IMR-90 (cell line): ENCODE measurements around the gene EFNA5. TPM values are rescaled to one million over a fixed set of nuclear protein-coding genes. Genes with fewer than 3 reads are reported as not detected.

Experiments
- ATAC-seq: fragments of 200-7000 bp; cut with Tn5 transposase; 2 replicates; pipeline ENCODE4 v1.9.1; 2020; ENCODE audit warnings: low read depth, mild to moderate bottlenecking, moderate library complexity
- BruUV-seq: library from RNA; stranded (reverse); fragments of 400-500 nt; replicated peaks from 2 replicates; lab custom pipeline; 2021; lab: Mats Ljungman, UMichigan
- CTCF ChIA-PET: fragments of 300-600 bp; formaldehyde crosslinking; extraction: SDS; loops from one replicate; lab custom pipeline; 2021; ENCODE audit warnings: antibody characterized with exemption; lab: Yijun Ruan, JAX
- POLR2A ChIA-PET: fragments of 300-600 bp; sonication (Branson Sonifier 250); formaldehyde crosslinking; loops from one replicate; lab custom pipeline; 2022; ENCODE audit warnings: antibody characterized with exemption; ENCODE audit not compliant: unreplicated experiment; lab: Charles Lee
- DNase-seq: peaks from one replicate; pipeline ENCODE4 v3.0.0; 2013
- H2AFZ ChIP-seq: replicated peaks from 2 replicates; pipeline ENCODE3; 2013; ENCODE audit warnings: low read length, mild to moderate bottlenecking; ENCODE audit not compliant: poor library complexity
- H2AK5ac ChIP-seq: 2 replicates; pipeline ENCODE4 v1.6.1; 2013; ENCODE audit warnings: low read depth, low read length, inconsistent platforms
- H2AK9ac ChIP-seq: replicated peaks from 2 replicates; pipeline ENCODE3; 2013; ENCODE audit warnings: mild to moderate bottlenecking, low read depth, low read length, moderate library complexity; ENCODE audit not compliant: poor library complexity
- H2BK120ac ChIP-seq: 2 replicates; pipeline ENCODE4 v1.6.1; 2013; ENCODE audit warnings: low read depth, low read length, inconsistent platforms
- H2BK15ac ChIP-seq: 3 replicates; pipeline ENCODE4 v1.6.1; 2013; ENCODE audit warnings: low read depth, low read length, inconsistent platforms
- H2BK20ac ChIP-seq: 2 replicates; pipeline ENCODE4 v1.6.1; 2013; ENCODE audit warnings: low read depth, mild to moderate bottlenecking, inconsistent platforms, low read length, moderate library complexity
- H2BK5ac ChIP-seq: 2 replicates; pipeline ENCODE4 v1.6.1; 2013; ENCODE audit warnings: mild to moderate bottlenecking, low read depth, low read length, inconsistent platforms; ENCODE audit not compliant: poor library complexity, severe bottlenecking
- H3K14ac ChIP-seq: replicated peaks from 2 replicates; pipeline ENCODE4 v1.6.1; 2013; ENCODE audit warnings: low read depth, low read length, inconsistent platforms
- H3K18ac ChIP-seq: 2 replicates; pipeline ENCODE4 v1.6.1; 2013; ENCODE audit warnings: low read depth, low read length, control low read depth
- H3K23ac ChIP-seq: 2 replicates; pipeline ENCODE4 v1.6.1; 2013; ENCODE audit warnings: low read depth, low read length, inconsistent platforms
- H3K27ac ChIP-seq: 2 replicates; pipeline ENCODE4 v1.5.1; 2013; ENCODE audit warnings: mild to moderate bottlenecking, control low read depth, low read length; ENCODE audit not compliant: insufficient read depth
- H3K27me3 ChIP-seq: 2 replicates; pipeline ENCODE4 v1.6.1; 2013; ENCODE audit warnings: low read length; ENCODE audit not compliant: control insufficient read depth, insufficient read depth
- H3K36me3 ChIP-seq: 2 replicates; pipeline ENCODE4 v1.6.1; 2013; ENCODE audit warnings: low read length, mixed read lengths; ENCODE audit not compliant: control insufficient read depth, insufficient read depth
- H3K4ac ChIP-seq: 2 replicates; pipeline ENCODE4 v1.6.1; 2013; ENCODE audit warnings: low read depth, low read length, inconsistent platforms
- H3K4me1 ChIP-seq: 2 replicates; pipeline ENCODE4 v1.6.1; 2013; ENCODE audit warnings: low read length, mixed read lengths; ENCODE audit not compliant: control insufficient read depth, insufficient read depth
- H3K4me2 ChIP-seq: 2 replicates; pipeline ENCODE4 v1.6.1; 2013; ENCODE audit warnings: low read depth, mild to moderate bottlenecking, control low read depth, low read length, moderate library complexity
- H3K4me3 ChIP-seq: 2 replicates; pipeline ENCODE4 v1.5.1; 2013; ENCODE audit warnings: low read depth, mild to moderate bottlenecking, control low read depth, low read length, moderate library complexity; ENCODE audit not compliant: insufficient read depth
- H3K56ac ChIP-seq: 2 replicates; pipeline ENCODE4 v1.6.1; 2013; ENCODE audit warnings: low read length, inconsistent platforms; ENCODE audit not compliant: insufficient read depth; ENCODE audit errors: extremely low read depth
- H3K79me1 ChIP-seq, 2 experiments: 2 replicates each; pipeline ENCODE4 v1.6.1; 2013; ENCODE audit warnings: low read length in 2 of 2, inconsistent platforms in 1 of 2, low read depth in 1 of 2
- H3K9ac ChIP-seq: 2 replicates; pipeline ENCODE4 v1.6.1; 2013; ENCODE audit warnings: low read depth, low read length, control low read depth
- H3K9me1 ChIP-seq: 2 replicates; pipeline ENCODE4 v1.6.1; 2013; ENCODE audit warnings: low read length, inconsistent platforms; ENCODE audit not compliant: insufficient read depth
- H3K9me3 ChIP-seq: 2 replicates; pipeline ENCODE4 v1.6.1; 2013; ENCODE audit warnings: low read length; ENCODE audit not compliant: control insufficient read depth, insufficient read depth
- H4K20me1 ChIP-seq: 2 replicates; pipeline ENCODE4 v1.6.1; 2013; ENCODE audit warnings: low read length, inconsistent platforms; ENCODE audit not compliant: insufficient read depth
- H4K5ac ChIP-seq: 2 replicates; pipeline ENCODE4 v1.6.1; 2013; ENCODE audit warnings: mild to moderate bottlenecking, low read depth, low read length, control low read depth
- H4K8ac ChIP-seq, 2 experiments: 2 replicates each; pipeline ENCODE4 v1.6.1; 2013; ENCODE audit warnings: low read depth in 2 of 2, low read length in 2 of 2, control low read depth in 1 of 2, inconsistent platforms in 1 of 2
- H4K91ac ChIP-seq: 2 replicates; pipeline ENCODE4 v1.6.1; 2013; ENCODE audit warnings: low read depth, low read length, inconsistent platforms; ENCODE audit not compliant: insufficient read depth
- SMC3 ChIP-seq: fragments of 150-350 bp; IDR thresholded peaks from 2 replicates; pipeline ENCODE4 v1.6.1; 2016; ENCODE audit warnings: low read depth, mild to moderate bottlenecking, antibody characterized with exemption, low read length, moderate library complexity
- WGBS, 2 experiments: methylation state at CpG; one replicate each; pipeline versions ENCODE4 v1.1.5 to v1.1.7; 2013; ENCODE audit warnings: missing lambda C conversion rate in 2 of 2; ENCODE audit not compliant: insufficient read length in 1 of 2; ENCODE audit errors: extremely low coverage in 2 of 2; 5-methylcytosine and 5-hydroxymethylcytosine counted together
- dilution Hi-C: fragments of 300-500 bp; cut with HindIII; formaldehyde crosslinking; loops from one replicate; pipeline ENCODE4 v1.14.3; 2018; ENCODE audit warnings: low sequenced_read_pairs; ENCODE audit not compliant: unreplicated experiment
- in situ Hi-C: fragments of 300-500 bp; cut with MboI; formaldehyde crosslinking; loops from 3 replicates; pipeline ENCODE4 v1.14.3; 2019; ENCODE audit warnings: low sequenced_read_pairs, inconsistent platforms, mixed read lengths
- intact Hi-C: fragments of 100-400 bp; cut with micrococcal nuclease; formaldehyde crosslinking; loops from 2 replicates; pipeline ENCODE4 v1.10.0; 2022
- polyA plus RNA-seq, 3 experiments: library from polyadenylated mRNA; depleted of rRNA; stranded (reverse); fragments of >200 nt; gene quantifications; 2 replicates each; pipeline ENCODE4 v1.2.3, GENCODE V29; 2012; ENCODE audit warnings: low replicate concordance in 1 of 3
- total RNA-seq: library from RNA; depleted of rRNA; stranded (reverse); fragments of >200 nt; gene quantifications from 2 replicates; pipeline ENCODE4 v1.2.3, GENCODE V29; 2012

Gene EFNA5
- total and polyA plus RNA-seq, 2 of the 4 experiments (the other 2 are of a cell fraction), result 1.5 to 1.6 TPM

DNA sequence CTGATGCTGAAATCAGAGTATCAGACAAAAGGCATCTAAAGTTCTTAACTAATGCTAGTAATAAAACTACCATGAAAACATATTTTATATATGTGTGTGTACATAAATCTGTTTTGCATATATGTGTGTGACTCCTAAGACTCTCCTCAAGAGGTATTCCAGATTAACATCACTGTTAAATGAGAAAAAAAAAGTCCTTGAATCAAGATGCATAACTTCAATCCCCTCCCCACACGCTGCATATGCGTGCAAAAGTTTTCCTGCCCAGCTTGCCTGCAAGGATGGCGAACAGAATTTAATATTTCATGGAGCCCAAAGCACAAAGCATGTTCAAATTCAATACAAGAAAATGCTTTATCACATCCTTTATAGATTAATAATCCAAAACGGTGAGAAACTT lies 34.7 kb downstream of the EFNA5 start:
- no peak overlapping the region for H3K4ac ChIP-seq
- no peaks in the 10 kb centered on the region for H3K36me3 ChIP-seq
- H4K8ac ChIP-seq, result no peak overlapping the region
- dilution Hi-C loops, result no loop called here
- H3K14ac ChIP-seq, result no peak overlapping the region
- no peak overlapping the region for H4K5ac ChIP-seq
- H3K4me3 ChIP-seq, result no peak overlapping the region
- POLR2A ChIA-PET, result interaction anchor here (0.7 kb wide), 1 partner anchor 11 kb away, joined by 3 read pairs; no protein-coding TSS in a partner anchor
- H3K23ac ChIP-seq, result no peak overlapping the region
- no CpG with 5 or more reads among the region's 4 CpGs for WGBS, 2 experiments
- H3K4me1 ChIP-seq, result no peaks in the 10 kb centered on the region
- in situ Hi-C loops, result no loop called here
- no peak overlapping the region for H4K91ac ChIP-seq
- no peaks in the 10 kb centered on the region for H3K27me3 ChIP-seq
- TF ChIP-seq SMC3, result no peak
- H3K4me2 ChIP-seq, result no peak overlapping the region
- no peak overlapping the region for H2BK20ac ChIP-seq
- BruUV-seq, result no TSS peak
- no peaks in the 10 kb centered on the region for H3K9me3 ChIP-seq
- ATAC-seq (no peak), DNase-seq (no peak)
- H4K20me1 ChIP-seq, result no peaks in the 10 kb centered on the region; the same call in 1 of the 2 replicates
- H3K27ac ChIP-seq, result no peak overlapping the region
- CTCF ChIA-PET, result interaction anchor here (0.6 kb wide), 1 partner anchor 32 kb away, joined by 3 read pairs; no protein-coding TSS in a partner anchor
- no peak overlapping the region for H3K9ac ChIP-seq
- no peak overlapping the region for H2BK120ac ChIP-seq
- no peak overlapping the region for H2BK15ac ChIP-seq
- no peak overlapping the region for H2AFZ ChIP-seq
- intact Hi-C loops, result no loop called here
- no peak overlapping the region for H2AK9ac ChIP-seq
- no peak overlapping the region for H3K56ac ChIP-seq
- H2AK5ac ChIP-seq, result no peak overlapping the region
- H2BK5ac ChIP-seq, result no peak overlapping the region
- H3K79me1 ChIP-seq, result no peaks in the 10 kb centered on the region; a peak in 1 of 4 replicates
- no peak overlapping the region for H3K18ac ChIP-seq
- H3K9me1 ChIP-seq, result no peaks in the 10 kb centered on the region
